WTC11 (cell line): ENCODE data around the gene PCAT6. TPM values are rescaled to one million over a fixed set of nuclear protein-coding genes. Genes with fewer than 3 reads are reported as not detected.

Source experiments
- ATAC-seq: fragments of 200-7000 bp; cut with Tn5 transposase; 2 replicates; pipeline ENCODE4 v1.10.0; 2021; ENCODE audit warnings: mild to moderate bottlenecking, moderate library complexity
- CTCF ChIA-PET: fragments of 300-600 bp; sonication (Branson Sonifier 250); formaldehyde crosslinking; loops from one replicate; lab custom pipeline; 2021; ENCODE audit warnings: antibody characterized with exemption; lab: Charles Lee
- POLR2A ChIA-PET: fragments of 350-600 bp; sonication (Branson Sonifier 250); formaldehyde crosslinking; loops from one replicate; lab custom pipeline; 2021; ENCODE audit warnings: antibody characterized with exemption; lab: Charles Lee
- DNase-seq: peaks from one replicate; pipeline ENCODE4 v3.0.0; 2021; ENCODE audit warnings: low spot score
- H3K27ac Mint-ChIP-seq: 2 replicates; pipeline ENCODE4 v1.8.0; 2021; ENCODE audit warnings: mixed read lengths
- H3K27me3 Mint-ChIP-seq: 2 replicates; pipeline ENCODE4 v1.8.0; 2021; ENCODE audit warnings: low read depth, mild to moderate bottlenecking, moderate library complexity, mixed read lengths
- H3K36me3 Mint-ChIP-seq: 2 replicates; pipeline ENCODE4 v1.8.0; 2021; ENCODE audit warnings: mixed read lengths
- H3K4me1 Mint-ChIP-seq: 2 replicates; pipeline ENCODE4 v1.8.0; 2022; ENCODE audit warnings: mixed read lengths
- H3K4me3 Mint-ChIP-seq: 2 replicates; pipeline ENCODE4 v1.8.0; 2021; ENCODE audit warnings: mild to moderate bottlenecking, moderate library complexity, mixed read lengths
- H3K9me3 Mint-ChIP-seq: 2 replicates; pipeline ENCODE4 v1.8.0; 2021; ENCODE audit warnings: mixed read lengths
- AFF4 ChIP-seq: sonication (generic); formaldehyde crosslinking; IDR thresholded peaks from 2 replicates; pipeline ENCODE4 v1.8.1; 2023; ENCODE audit warnings: mild to moderate bottlenecking, missing genetic modification reagents, borderline replicate concordance
- ATF1 ChIP-seq: sonication (generic); formaldehyde crosslinking; IDR thresholded peaks from 2 replicates; pipeline ENCODE4 v1.8.1; 2023; ENCODE audit warnings: mild to moderate bottlenecking, moderate library complexity, missing genetic modification reagents
- E2F4 ChIP-seq: sonication (generic); formaldehyde crosslinking; IDR thresholded peaks from 2 replicates; pipeline ENCODE4 v1.8.1; 2022; ENCODE audit warnings: low read depth, mild to moderate bottlenecking, moderate library complexity, missing genetic modification reagents, borderline replicate concordance
- ERG ChIP-seq: fragments of 250-450 bp; sonication (Bioruptor Pico); IDR thresholded peaks from 2 replicates; pipeline ENCODE4 v1.8.0; 2021; ENCODE audit warnings: mild to moderate bottlenecking
- GABPB1 ChIP-seq: sonication (generic); formaldehyde crosslinking; IDR thresholded peaks from 2 replicates; pipeline ENCODE4 v1.8.1; 2023; ENCODE audit warnings: mild to moderate bottlenecking, missing genetic modification reagents
- IRF1 ChIP-seq: sonication (generic); formaldehyde crosslinking; IDR thresholded peaks from 2 replicates; pipeline ENCODE4 v1.8.0; 2023; ENCODE audit warnings: missing genetic modification reagents
- JAZF1 ChIP-seq: fragments of 250-450 bp; sonication (Bioruptor Pico); IDR thresholded peaks from 2 replicates; pipeline ENCODE4 v1.9.0; 2021; ENCODE audit warnings: moderate library complexity, mild to moderate bottlenecking, inconsistent platforms
- JUN ChIP-seq: sonication (generic); formaldehyde crosslinking; IDR thresholded peaks from 2 replicates; pipeline ENCODE4 v1.8.0; 2023; ENCODE audit warnings: mild to moderate bottlenecking, missing genetic modification reagents
- KAT7 ChIP-seq: sonication (generic); formaldehyde crosslinking; IDR thresholded peaks from 2 replicates; pipeline ENCODE4 v1.8.1; 2023; ENCODE audit warnings: missing genetic modification reagents, mild to moderate bottlenecking, borderline replicate concordance
- NR2C2 ChIP-seq: sonication (generic); formaldehyde crosslinking; IDR thresholded peaks from 2 replicates; pipeline ENCODE4 v1.8.0; 2022; ENCODE audit warnings: mild to moderate bottlenecking, missing genetic modification reagents
- OVOL2 ChIP-seq: fragments of 250-450 bp; sonication (Bioruptor Pico); IDR thresholded peaks from 2 replicates; pipeline ENCODE4 v1.9.0; 2021; ENCODE audit warnings: mild to moderate bottlenecking, borderline replicate concordance
- RELA ChIP-seq: sonication (generic); formaldehyde crosslinking; IDR thresholded peaks from 2 replicates; pipeline ENCODE4 v1.8.1; 2022; ENCODE audit warnings: missing genetic modification reagents, mild to moderate bottlenecking, borderline replicate concordance
- SMAD3 ChIP-seq: sonication (generic); formaldehyde crosslinking; IDR thresholded peaks from 2 replicates; pipeline ENCODE4 v1.8.0; 2022; ENCODE audit warnings: missing genetic modification reagents, mild to moderate bottlenecking, borderline replicate concordance
- SMAD4 ChIP-seq: sonication (generic); formaldehyde crosslinking; IDR thresholded peaks from 2 replicates; pipeline ENCODE4 v1.8.0; 2022; ENCODE audit warnings: mild to moderate bottlenecking, missing genetic modification reagents
- TCF7 ChIP-seq: sonication (generic); formaldehyde crosslinking; IDR thresholded peaks from 2 replicates; pipeline ENCODE4 v1.8.0; 2022; ENCODE audit warnings: mild to moderate bottlenecking, low read depth, missing genetic modification reagents, moderate library complexity
- USF2 ChIP-seq: sonication (generic); formaldehyde crosslinking; IDR thresholded peaks from 2 replicates; pipeline ENCODE4 v1.8.1; 2023; ENCODE audit warnings: mild to moderate bottlenecking, missing genetic modification reagents, moderate library complexity
- ZBTB21 ChIP-seq: sonication (generic); formaldehyde crosslinking; IDR thresholded peaks from 2 replicates; pipeline ENCODE4 v1.8.1; 2023; ENCODE audit warnings: mild to moderate bottlenecking, missing genetic modification reagents, borderline replicate concordance
- ZBTB43 ChIP-seq: sonication (generic); formaldehyde crosslinking; IDR thresholded peaks from 2 replicates; pipeline ENCODE4 v1.8.1; 2023; ENCODE audit warnings: mild to moderate bottlenecking, missing genetic modification reagents
- ZMAT4 ChIP-seq: fragments of 250-450 bp; sonication (Bioruptor Pico); IDR thresholded peaks from 2 replicates; pipeline ENCODE4 v1.9.0; 2021; ENCODE audit warnings: mild to moderate bottlenecking
- ZNF232 ChIP-seq: sonication (generic); formaldehyde crosslinking; IDR thresholded peaks from 2 replicates; pipeline ENCODE4 v1.8.0; 2022; ENCODE audit warnings: mild to moderate bottlenecking, missing genetic modification reagents
- ZNF425 ChIP-seq: fragments of 250-450 bp; sonication (Bioruptor Pico); conservative IDR thresholded peaks from 2 replicates; pipeline ENCODE4 v1.9.0; 2021; ENCODE audit warnings: mild to moderate bottlenecking
- ZNF512 ChIP-seq: sonication (generic); formaldehyde crosslinking; IDR thresholded peaks from 2 replicates; pipeline ENCODE4 v1.8.1; 2022; ENCODE audit warnings: missing genetic modification reagents, borderline replicate concordance
- total RNA-seq: library from RNA; stranded (reverse); gene quantifications from 3 replicates; pipeline ENCODE4 v1.2.3, GENCODE V29; 2021

Gene PCAT6
- total RNA-seq, 1 experiment from 2014 or later, result 11.7 TPM

- H3K36me3 Mint-ChIP-seq, result peaks cover 9% of the 10 kb centered on the region
- peaks cover 17% of the 10 kb centered on the region for H3K4me1 Mint-ChIP-seq
- ATAC-seq, result no peak
- H3K4me3 Mint-ChIP-seq, result no peak overlapping the region
- ChIA-PET POLR2A (interaction anchor here (1.6 kb wide), 1 partner anchor 27 kb away, joined by 8 read pairs; the partner anchor contains the start of gene KDM5B), CTCF (interaction anchor here (0.8 to 1.3 kb wide), 3 partner anchors 8 to 62 kb away, joined by 3 read pairs; no protein-coding TSS in a partner anchor)
- no peak for DNase-seq
- H3K27ac Mint-ChIP-seq, result no peak overlapping the region
- no peaks in the 10 kb centered on the region for H3K27me3 Mint-ChIP-seq
- TF ChIP-seq KAT7 (no peak), SMAD4 (CRISPR knock-in tag) (no peak), ATF1 (no peak), ZBTB21 (no peak)
- no peaks in the 10 kb centered on the region for H3K9me3 Mint-ChIP-seq
Measured at GRCh38 chr1:202781180-202781579, 29.6 kb upstream of the PCAT6 start.

- CTCF ChIA-PET, result no interaction called here
- Mint-ChIP-seq H3K36me3 (peaks cover 6% of the 10 kb centered on the region), H3K4me3 (no peak overlapping the region)
Measured at GRCh38 chr1:202786804-202787203, 23.9 kb upstream of the PCAT6 start.

More at GRCh38 chr1:202786804-202787203, 23.9 kb upstream of the PCAT6 start:
- Mint-ChIP-seq H3K27me3 (no peaks in the 10 kb centered on the region), H3K27ac (no peak overlapping the region), H3K9me3 (no peaks in the 10 kb centered on the region), H3K4me1 (peaks cover 31% of the 10 kb centered on the region)
- TF ChIP-seq ZNF232 (CRISPR knock-in tag) (no peak), E2F4 (no peak), JUN (CRISPR knock-in tag) (no peak), SMAD3 (CRISPR knock-in tag) (no peak), IRF1 (CRISPR knock-in tag) (no peak), ERG (CRISPR knock-in tag) (no peak), GABPB1 (CRISPR knock-in tag) (no peak), USF2 (CRISPR knock-in tag) (no peak), ZMAT4 (CRISPR knock-in tag) (no peak), TCF7 (CRISPR knock-in tag) (no peak), ZNF425 (CRISPR knock-in tag) (no peak), OVOL2 (no peak), AFF4 (no peak), JAZF1 (CRISPR knock-in tag) (no peak), NR2C2 (CRISPR knock-in tag) (no peak), ZBTB43 (CRISPR knock-in tag) (no peak), ZNF512 (CRISPR knock-in tag) (no peak), RELA (CRISPR knock-in tag) (no peak)
- ATAC-seq, result no peak
- POLR2A ChIA-PET, result no interaction called here
- DNase-seq, result no peak
